Stimulated activated CD4-positive, alpha-beta T cell treated with anti-CD3 and anti-CD28 coated beads, Interleukin-15, amount 100 ng/mL, for 24 hours (primary cell): ENCODE data around the gene TBL2.
"Not testable (repeated sequence)": the region's sequence is repeated elsewhere in the genome, so short reads cannot be mapped to it uniquely, and the experiment has no call there.

Experiments
- DNase-seq: peaks from one replicate; pipeline ENCODE4 v3.0.0-alpha.2; 2020

The TBL2 gene

GRCh38 chr7:73605601-73606220, 27.3 kb upstream of the TBL2 start:
- no peak for DNase-seq

GRCh38 chr7:73602721-73603651, 24.6 kb upstream of the TBL2 start:
- no peak for DNase-seq

DNA sequence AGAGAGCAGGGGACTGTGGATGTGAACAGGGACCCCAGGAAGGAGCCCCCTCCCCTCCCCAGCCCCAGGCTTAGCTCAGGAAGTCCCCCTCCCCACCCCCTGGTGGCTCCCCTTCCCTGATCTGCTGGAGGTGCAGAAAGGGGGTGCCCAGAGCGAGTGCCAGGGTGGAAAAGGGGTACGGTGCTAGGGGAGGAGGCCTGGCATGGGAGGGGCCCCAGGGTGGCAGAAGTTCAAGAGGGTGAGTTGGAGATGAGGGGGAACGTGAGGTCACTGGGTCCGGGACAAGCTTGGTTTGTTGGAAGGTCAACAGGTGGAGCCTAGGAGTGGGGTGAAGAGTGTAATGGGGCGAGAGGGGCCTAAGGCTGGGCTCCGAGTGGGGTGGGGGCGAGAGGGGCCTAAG, 21.5 kb upstream of the TBL2 start:
- no peak for DNase-seq

- no peak for DNase-seq
These were observed 20.9 kb upstream of the TBL2 start for GRCh38 chr7:73599151-73599882.

- DNase-seq = no peak
These were observed 19.8 kb upstream of the TBL2 start for GRCh38 chr7:73597978-73598782.

- no peak for DNase-seq
These were observed 18.0 kb upstream of the TBL2 start for GRCh38 chr7:73596191-73597065.

GRCh38 chr7:73595358-73595757, 17.0 kb upstream of the TBL2 start:
- no peak for DNase-seq

DNA sequence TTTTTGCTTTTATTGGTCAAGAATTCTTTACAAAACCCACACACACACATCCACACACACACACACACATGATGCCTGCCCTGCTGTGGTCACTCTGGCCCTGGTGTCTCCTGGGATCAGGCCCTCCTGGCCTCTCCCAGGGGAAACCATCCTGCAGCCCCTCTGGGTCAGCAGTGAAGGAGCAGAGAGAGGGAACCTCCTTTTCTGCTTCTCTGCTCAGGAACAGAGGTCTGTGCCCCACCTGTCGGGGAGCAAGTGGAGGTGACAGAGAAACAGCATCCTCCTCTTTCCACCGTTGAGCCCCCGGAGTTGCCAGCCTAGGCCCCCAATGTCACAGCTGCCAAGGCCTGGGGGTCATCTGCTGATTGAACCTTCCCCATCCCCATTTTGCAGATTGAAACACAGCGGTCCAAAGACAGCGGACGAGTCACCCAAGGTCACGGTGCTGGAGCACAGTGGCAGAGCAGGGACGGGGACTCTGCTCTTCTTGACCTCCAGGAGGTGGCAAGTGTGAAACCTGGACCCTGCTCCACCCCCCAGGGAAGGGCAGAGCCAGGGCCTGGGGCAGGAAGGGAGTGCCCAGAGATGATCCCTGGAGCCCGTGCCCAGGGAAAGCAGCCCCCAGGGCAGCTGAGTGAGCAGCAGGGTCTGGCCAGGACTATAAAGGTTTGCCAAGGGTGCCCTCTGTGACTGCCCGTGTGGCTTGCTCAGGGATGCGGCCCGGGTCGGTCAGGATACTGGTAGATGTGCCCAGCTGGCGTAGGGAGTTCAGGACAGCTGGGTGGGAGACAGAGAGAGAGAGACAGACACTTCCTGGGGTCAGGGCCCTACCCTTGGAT, 15.0 kb upstream of the TBL2 start:
- no peak for DNase-seq

DNA sequence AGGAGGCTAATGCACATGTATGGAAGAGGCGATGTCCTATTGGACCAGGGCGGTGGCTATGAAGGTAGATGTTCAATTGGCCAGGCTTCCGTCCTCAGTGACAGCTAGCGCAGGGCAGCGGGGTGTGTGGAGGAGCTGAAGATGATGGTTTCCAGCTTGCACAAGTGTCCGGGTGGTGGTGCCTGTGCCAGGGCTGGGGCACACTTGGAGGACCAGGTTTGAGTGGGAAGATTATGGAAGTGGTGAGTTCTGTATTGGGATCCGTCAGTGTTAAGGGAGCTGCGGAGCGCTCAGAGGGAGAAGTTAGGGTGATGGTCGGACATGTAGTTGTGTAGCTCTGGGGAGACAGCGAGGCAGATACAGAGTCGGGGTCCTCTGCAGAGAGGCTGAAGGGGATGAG, 8.5 kb upstream of the TBL2 start:
- no peak for DNase-seq

GRCh38 chr7:73585196-73585595, 6.8 kb upstream of the TBL2 start:
- DNase-seq = no peak

- no peak for DNase-seq
These were observed 4.4 kb upstream of the TBL2 start for GRCh38 chr7:73582664-73583202.

DNA sequence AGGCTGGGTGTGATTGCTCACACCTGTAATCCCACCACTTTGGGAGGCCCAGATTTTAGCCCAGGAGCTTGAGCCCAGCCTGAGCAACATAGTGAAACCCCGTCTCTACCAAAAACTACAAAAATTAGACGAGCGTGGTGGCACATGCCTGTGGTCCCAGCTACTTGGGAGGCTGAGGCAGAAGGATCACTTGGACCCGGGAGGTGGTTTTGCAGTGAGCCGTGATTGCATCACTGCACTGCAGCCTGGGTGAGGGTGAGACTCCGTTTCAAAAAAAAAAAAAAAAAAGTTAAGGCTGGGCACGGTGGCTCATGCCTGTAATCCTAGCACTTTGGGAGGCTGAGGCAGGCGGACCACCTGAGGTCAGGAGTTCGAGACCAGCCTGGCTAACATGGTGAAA, 2.6 kb upstream of the TBL2 start:
- not testable (repeated sequence) for DNase-seq

DNA sequence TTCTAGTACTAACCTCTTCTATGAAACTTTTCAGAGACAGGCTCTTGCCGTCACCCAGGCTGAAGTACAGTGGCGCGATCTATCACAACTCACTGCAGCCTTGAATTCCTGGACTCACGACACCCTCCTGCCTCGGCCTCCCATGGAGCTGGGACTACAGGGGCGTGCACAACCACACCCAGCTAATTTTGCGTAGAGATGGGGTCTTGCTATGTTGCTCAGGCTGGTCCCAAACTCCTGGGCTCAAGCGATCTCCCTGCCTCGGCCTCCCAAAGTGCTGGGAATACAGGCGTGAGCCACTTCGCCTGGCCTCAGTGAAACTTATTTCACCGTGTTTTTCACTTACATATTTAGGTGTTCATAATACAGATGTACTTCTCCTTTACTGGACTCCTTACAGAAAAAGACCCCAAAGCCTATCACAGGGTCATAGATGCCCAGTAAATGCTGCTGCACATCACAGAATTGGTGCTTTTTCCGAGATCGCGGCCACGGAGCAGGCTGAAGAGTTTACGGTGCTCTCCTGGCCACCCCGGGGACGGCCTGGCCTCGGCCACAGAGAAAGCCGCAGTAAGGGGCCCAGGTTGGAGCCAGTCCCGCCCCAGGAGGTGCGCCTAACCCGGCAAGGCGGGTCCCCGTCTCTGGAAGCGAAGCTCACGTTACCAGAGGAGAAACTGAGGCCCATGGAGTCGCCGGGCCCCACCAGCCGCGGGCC, 595 bp downstream of the TBL2 start:
- DNase-seq = no peak

DNA sequence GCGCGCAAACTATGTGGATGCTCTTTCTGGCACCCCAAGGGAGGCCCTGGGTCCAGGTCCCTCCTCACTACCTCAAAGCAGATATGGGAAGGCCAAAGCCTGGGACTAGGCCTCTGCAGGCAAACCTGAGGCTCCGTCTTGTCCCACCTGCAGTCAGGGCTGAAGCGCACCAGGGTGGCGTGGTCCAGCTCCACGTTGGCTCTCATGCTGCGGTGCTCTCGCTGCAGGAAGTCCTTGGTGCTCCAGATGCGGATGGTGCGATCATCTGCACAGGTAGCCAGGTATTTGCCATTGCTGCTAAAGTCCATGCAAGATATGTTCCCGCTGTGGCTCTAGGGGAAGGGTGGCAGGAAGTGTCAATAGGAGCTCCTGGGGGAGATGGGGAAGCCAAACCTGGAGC, 4.6 kb downstream of the TBL2 start:
- no peak for DNase-seq

DNA sequence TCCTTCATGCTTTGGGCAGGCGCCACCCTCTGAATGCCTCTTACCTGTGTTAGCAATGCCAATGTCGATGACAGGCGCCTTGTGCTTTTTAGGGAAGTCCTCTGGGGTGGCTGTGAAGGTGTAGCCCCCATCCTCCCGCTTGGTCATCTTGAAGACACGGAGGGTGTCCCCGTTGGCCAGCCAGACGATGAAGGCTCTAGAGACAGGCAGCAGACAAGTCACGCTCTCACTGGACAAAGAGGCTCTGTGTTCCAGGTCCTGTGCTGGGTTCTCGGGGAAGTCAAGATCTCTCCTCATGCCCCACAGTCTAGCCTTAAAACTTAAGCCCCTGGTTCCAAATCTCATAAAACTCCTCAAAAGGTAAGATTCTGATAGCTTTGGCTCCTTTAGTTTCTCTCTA, 5.1 kb downstream of the TBL2 start:
- no peak for DNase-seq

GRCh38 chr7:73572767-73573186, 5.6 kb downstream of the TBL2 start:
- DNase-seq = no peak

- DNase-seq = no peak
These were observed 7.4 kb downstream of the TBL2 start for GRCh38 chr7:73570977-73571376.

GRCh38 chr7:73570521-73570920, 7.9 kb downstream of the TBL2 start:
- no peak for DNase-seq

- DNase-seq = no peak
These were observed 9.3 kb downstream of the TBL2 start for GRCh38 chr7:73569042-73569608.
